ENCODE results near the gene VAMP2.

Gene VAMP2

GRCh38 chr17:8121407-8121680, 41.4 kb downstream of the VAMP2 start:
- TF ChIP-seq CTCF (IDR thresholded peaks at IDR 0.05; ENCODE audit: insufficient read depth, low read length, poor library complexity, severe bottlenecking): no peak
- DNase-seq (ENCODE audit: extremely low read depth, insufficient read length): no peak
- H3K4me3 ChIP-seq (replicated peaks; ENCODE audit: low read depth, low read length): peak overlapping the region; percentile 68
- H3K36me3 ChIP-seq (ENCODE audit: control insufficient read depth, insufficient read depth, low read length): no peaks in the 10 kb centered on the region
- H3K27me3 ChIP-seq (replicated peaks; ENCODE audit: control insufficient read depth, insufficient read depth, low read length): peaks cover 3% of the 10 kb centered on the region

- TF ChIP-seq CTCF (IDR thresholded peaks at IDR 0.05; ENCODE audit: insufficient read depth, low read length, poor library complexity, severe bottlenecking): peak; percentile 44
- Histone ChIP-seq H3K36me3 (ENCODE audit: control insufficient read depth, insufficient read depth, low read length) (no peaks in the 10 kb centered on the region), H3K27me3 (replicated peaks; ENCODE audit: control insufficient read depth, insufficient read depth, low read length) (peaks cover 3% of the 10 kb centered on the region)
These were observed 42.0 kb downstream of the VAMP2 start for GRCh38 chr17:8120520-8121406.

GRCh38 chr17:8119581-8120519, 42.9 kb downstream of the VAMP2 start:
- peak overlapping the region; percentile 68 for H3K4me3 ChIP-seq (replicated peaks; ENCODE audit: low read depth, low read length)
- H3K27me3 ChIP-seq (replicated peaks; ENCODE audit: control insufficient read depth, insufficient read depth, low read length): peaks cover 3% of the 10 kb centered on the region
- DNase-seq (ENCODE audit: extremely low read depth, insufficient read length): peak; percentile 85
- no peak for TF ChIP-seq CTCF (IDR thresholded peaks at IDR 0.05; ENCODE audit: insufficient read depth, low read length, poor library complexity, severe bottlenecking)
- no peaks in the 10 kb centered on the region for H3K36me3 ChIP-seq (ENCODE audit: control insufficient read depth, insufficient read depth, low read length)

More at GRCh38 chr17:8120520-8121406, 42.0 kb downstream of the VAMP2 start:
- H3K4me3 ChIP-seq (replicated peaks; ENCODE audit: low read depth, low read length): peak overlapping the region; percentile 68
- DNase-seq (ENCODE audit: extremely low read depth, insufficient read length): peak; percentile 86

GRCh38 chr17:8118769-8119580, 43.8 kb downstream of the VAMP2 start:
- peak overlapping the region; percentile 60 for H3K4me3 ChIP-seq (replicated peaks; ENCODE audit: low read depth, low read length)
- H3K36me3 ChIP-seq (ENCODE audit: control insufficient read depth, insufficient read depth, low read length): no peaks in the 10 kb centered on the region
- H3K27me3 ChIP-seq (replicated peaks; ENCODE audit: control insufficient read depth, insufficient read depth, low read length): peaks cover 3% of the 10 kb centered on the region
- peak; percentile 99 for TF ChIP-seq CTCF (IDR thresholded peaks at IDR 0.05; ENCODE audit: insufficient read depth, low read length, poor library complexity, severe bottlenecking)
- peak; percentile 91 for DNase-seq (ENCODE audit: extremely low read depth, insufficient read length)

- Histone ChIP-seq H3K27me3 (replicated peaks; ENCODE audit: control insufficient read depth, insufficient read depth, low read length) (peaks cover 3% of the 10 kb centered on the region), H3K36me3 (ENCODE audit: control insufficient read depth, insufficient read depth, low read length) (no peaks in the 10 kb centered on the region), H3K4me3 (replicated peaks; ENCODE audit: low read depth, low read length) (peak within 1 kb of the TSS; percentile 60)
- TF ChIP-seq CTCF (IDR thresholded peaks at IDR 0.05; ENCODE audit: insufficient read depth, low read length, poor library complexity, severe bottlenecking): no peak
- DNase-seq (ENCODE audit: extremely low read depth, insufficient read length): no peak
These were observed 44.6 kb downstream of the VAMP2 start, which contains the start of gene ALOXE3 for GRCh38 chr17:8117980-8118768. Gene ALOXE3 (minus strand): TSS chr17:8118514. CDS start chr17:8117990, 524 bp downstream.
